CD4-positive, alpha-beta T cell treated with Interleukin-15 for 1 hour (primary cell): ENCODE data around the gene CCT6A.
"Not testable (repeated sequence)": the region's sequence is repeated elsewhere in the genome, so short reads cannot be mapped to it uniquely, and the experiment has no call there.

Experiments
- DNase-seq: peaks from one replicate; pipeline ENCODE4 v3.0.0-alpha.2; 2020

CCT6A gene

GRCh38 chr7:56053379-56053778, 1.8 kb downstream of the CCT6A start:
- DNase-seq, result no peak

- no peak for DNase-seq
Observed at GRCh38 chr7:56053993-56054392, 2.4 kb downstream of the CCT6A start.

GRCh38 chr7:56062382-56062781, 10.8 kb downstream of the CCT6A start:
- DNase-seq, result no peak

- no peak for DNase-seq
Observed at GRCh38 chr7:56063500-56063881, 11.9 kb downstream of the CCT6A start.

- peak; percentile 89 for DNase-seq
Observed at GRCh38 chr7:56063882-56064625, 12.5 kb downstream of the CCT6A start, which contains the start of gene SUMF2. Gene SUMF2, plus strand, starts transcription at chr7:56064286. Its CDS starts 26 bp downstream, at chr7:56064312.

- DNase-seq, result not testable (repeated sequence)
Observed at GRCh38 chr7:56066376-56066775, 14.8 kb downstream of the CCT6A start.

GRCh38 chr7:56074371-56074791, 22.8 kb downstream of the CCT6A start:
- peak; percentile 64 for DNase-seq

GRCh38 chr7:56077681-56078080, 26.1 kb downstream of the CCT6A start:
- no peak for DNase-seq

GRCh38 chr7:56078196-56078595, 26.6 kb downstream of the CCT6A start:
- no peak for DNase-seq

GRCh38 chr7:56079450-56080185, 28.1 kb downstream of the CCT6A start:
- no peak for DNase-seq

- not testable (repeated sequence) for DNase-seq
Observed at GRCh38 chr7:56080726-56081435, 29.3 kb downstream of the CCT6A start.

- DNase-seq, result no peak
Observed at GRCh38 chr7:56081626-56082340, 30.2 kb downstream of the CCT6A start.

GRCh38 chr7:56083150-56083785, 31.7 kb downstream of the CCT6A start:
- no peak for DNase-seq

- no peak for DNase-seq
Observed at GRCh38 chr7:56086761-56087160, 35.2 kb downstream of the CCT6A start.

GRCh38 chr7:56087445-56087844, 35.9 kb downstream of the CCT6A start:
- no peak for DNase-seq

- DNase-seq, result no peak
Observed at GRCh38 chr7:56091591-56091990, 40.0 kb downstream of the CCT6A start.

GRCh38 chr7:56092388-56092787, 40.8 kb downstream of the CCT6A start:
- not testable (repeated sequence) for DNase-seq

- no peak for DNase-seq
Observed at GRCh38 chr7:56092789-56093531, 41.4 kb downstream of the CCT6A start, which contains the start of gene PHKG1. Gene PHKG1, minus strand, starts transcription at chr7:56092952. Its CDS starts 4,011 bp downstream, at chr7:56088941.

GRCh38 chr7:56097700-56098099, 46.1 kb downstream of the CCT6A start:
- no peak for DNase-seq

- DNase-seq, result not testable (repeated sequence)
Observed at GRCh38 chr7:56098187-56099008, 46.8 kb downstream of the CCT6A start.

GRCh38 chr7:56099653-56100052, 48.1 kb downstream of the CCT6A start:
- no peak for DNase-seq
